ENCODE data around the gene PDCL2.

GRCh38 chr4:55625835-55626234, 33.8 kb upstream of the PDCL2 start:
- TF ChIP-seq CTCF (IDR thresholded peaks at IDR 0.05): no peak
- TF ChIP-seq POLR2A (IDR thresholded peaks at IDR 0.05): no peak
